ENCODE results near the gene ATP8B3.
"Not testable (repeated sequence)": the region's sequence is repeated elsewhere in the genome, so short reads cannot be mapped to it uniquely, and the experiment has no call there.

ATP8B3 gene

GRCh38 chr19:1766800-1767352 is 45.2 kb downstream of the ATP8B3 start:
- no peak for DNase-seq

GRCh38 chr19:1765904-1766799 is 45.9 kb downstream of the ATP8B3 start:
- no peak for DNase-seq

- DNase-seq, result no peak
These were observed 46.7 kb downstream of the ATP8B3 start for GRCh38 chr19:1765232-1765903.

GRCh38 chr19:1764729-1765128 is 47.3 kb downstream of the ATP8B3 start:
- DNase-seq, result no peak

- DNase-seq, result no peak
These were observed 48.1 kb downstream of the ATP8B3 start for GRCh38 chr19:1763648-1764639.

- DNase-seq, result no peak
These were observed 49.6 kb downstream of the ATP8B3 start for GRCh38 chr19:1762243-1763117.

GRCh38 chr19:1761528-1762242 is 50.4 kb downstream of the ATP8B3 start:
- no peak for DNase-seq

- not testable (repeated sequence) for DNase-seq
These were observed 51.1 kb downstream of the ATP8B3 start for GRCh38 chr19:1760786-1761527.

- DNase-seq, result no peak
These were observed 52.1 kb downstream of the ATP8B3 start for GRCh38 chr19:1760020-1760419.

GRCh38 chr19:1758959-1759903 is 52.8 kb downstream of the ATP8B3 start:
- no peak for DNase-seq

- no peak for DNase-seq
These were observed 53.9 kb downstream of the ATP8B3 start for GRCh38 chr19:1758231-1758577.

- no peak for DNase-seq
These were observed 54.4 kb downstream of the ATP8B3 start for GRCh38 chr19:1757468-1758230.

- no peak for DNase-seq
These were observed 55.2 kb downstream of the ATP8B3 start for GRCh38 chr19:1756705-1757465.

- no peak for DNase-seq
These were observed 55.8 kb downstream of the ATP8B3 start for GRCh38 chr19:1756264-1756663.

- no peak for DNase-seq
These were observed 56.5 kb downstream of the ATP8B3 start for GRCh38 chr19:1755467-1756171.

GRCh38 chr19:1754636-1755466 is 57.2 kb downstream of the ATP8B3 start:
- no peak for DNase-seq

Measured in NCI-H1092 treated with DMSO at 0.1 percent for 48 hours (cell line).